Stomach (tissue), 9 donors: Measurements from ENCODE around the gene PDIA5. TPM values are rescaled to one million over a fixed set of nuclear protein-coding genes. Genes with fewer than 3 reads are reported as not detected.
A peak's percentile ranks its signal among the peaks of the same experiment; 100 is the strongest.

Experiments
- DNase-seq, 2 donors: peaks; one replicate each; pipeline versions ENCODE4 v3.0.0 to v3.0.0-alpha.2; 2013 to 2019
- H3K27ac ChIP-seq, 5 donors: fragments of 200-600 bp in 4 of 5; sonication (generic) in 4 of 5; one replicate each; pipeline ENCODE4 v1.5.1; 2013 to 2019; ENCODE audit warnings: mild to moderate bottlenecking in 1 of 5, moderate library complexity in 1 of 5
- H3K27me3 ChIP-seq, 3 donors: fragments of 200-600 bp; sonication (generic); one replicate each; pipeline ENCODE4 v1.5.1; 2017 to 2019; ENCODE audit warnings: mixed run types in 1 of 3
- H3K36me3 ChIP-seq, 4 donors: fragments of 200-600 bp; sonication (generic); 1 replicate in 3 of 4; 2 replicates in 1 of 4; pipeline ENCODE4 v1.5.1; 2016 to 2019
- H3K4me1 ChIP-seq, 4 donors: fragments of 200-600 bp; sonication (generic); one replicate each; pipeline ENCODE4 v1.5.1; 2016 to 2019
- H3K4me3 ChIP-seq, 4 donors: fragments of 200-600 bp; sonication (generic) in 3 of 4; one replicate each; pipeline ENCODE4 v1.5.1; 2016 to 2019; ENCODE audit warnings: mild to moderate bottlenecking in 1 of 4
- H3K9me3 ChIP-seq, 4 donors: fragments of 200-600 bp; sonication (generic); one replicate each; pipeline ENCODE4 v1.5.1; 2016 to 2019
- CTCF ChIP-seq, 7 experiments: fragments of 450-650 bp in 4 of 7; fragments of 200-600 bp in 3 of 7; sonication (generic) in 3 of 7; IDR thresholded peaks; one replicate each; pipeline ENCODE4 v1.5.1; 2016 to 2019; ENCODE audit warnings: antibody characterized with exemption in 7 of 7, control low read depth in 2 of 7, mild to moderate bottlenecking in 1 of 7
- EP300 ChIP-seq: sonication (generic); formaldehyde crosslinking; IDR thresholded peaks from one replicate; pipeline ENCODE4 v1.6.1; 2017; ENCODE audit warnings: antibody characterized with exemption
- POLR2A ChIP-seq, 4 donors: fragments of 450-650 bp; IDR thresholded peaks; one replicate each; pipeline ENCODE4 v1.6.1; 2016; ENCODE audit warnings: antibody characterized with exemption in 4 of 4, control low read depth in 2 of 4, mild to moderate bottlenecking in 1 of 4, moderate library complexity in 1 of 4
- POLR2AphosphoS5 ChIP-seq, 3 donors: sonication (generic); formaldehyde crosslinking; IDR thresholded peaks; one replicate each; pipeline ENCODE4 v1.6.1; 2016; ENCODE audit warnings: antibody characterized with exemption in 3 of 3
- WGBS, 5 donors: extraction: QIAGEN DNeasy Blood & Tissue Kit in 3 of 5; methylation state at CpG; one replicate each; pipeline versions ENCODE4 v1.1.5 to v1.1.7; 2013 to 2018; 5-methylcytosine and 5-hydroxymethylcytosine counted together
- intact Hi-C: fragments of 100-400 bp; cut with DNase I; formaldehyde crosslinking; loops from one replicate; pipeline ENCODE4 v1.15.1; 2023; ENCODE audit warnings: low total_unique reads
- polyA plus RNA-seq, 3 donors: library from polyadenylated mRNA; stranded (reverse); fragments of 200-250 nt; gene quantifications; one replicate each; pipeline ENCODE4 v1.2.3, GENCODE V29; 2013
- total RNA-seq, 5 donors: library from RNA; depleted of rRNA; stranded (reverse); fragments of >200 nt; gene quantifications; one replicate each; pipeline versions ENCODE4 v1.1.0 to v1.2.3, GENCODE V29; 2014 to 2016
- donor health status: healthy with polysubstance abuse.
- donor health status: Bipolar disorder and iron deficiency.
- donor health status: healthy.

The PDIA5 gene
- total and polyA plus RNA-seq, 8 donors = 13.9 to 75.3 (median 35.0) TPM

- no peak overlapping the region for H3K4me3 ChIP-seq
- H3K27ac ChIP-seq = peak overlapping the region in 4 of 5 donors; percentile 20 to 80 (median 52)
- no peaks in the 10 kb centered on the region for H3K9me3 ChIP-seq
- TF ChIP-seq CTCF (IDR thresholded peaks at IDR 0.05) (no peak), POLR2AphosphoS5 (IDR thresholded peaks at IDR 0.05) (no peak), EP300 (no peak), POLR2A (IDR thresholded peaks at IDR 0.05) (no peak)
- WGBS, 5 donors = 79 to 93% (median 84%) methylated on average over 6 of the region's 6 CpGs
- peaks cover 33 to 53% (median 40%) of the 10 kb centered on the region in 4 donors for H3K4me1 ChIP-seq
- no peak for DNase-seq
- H3K27me3 ChIP-seq = no peaks in the 10 kb centered on the region
- peaks cover 26 to 91% (median 78%) of the 10 kb centered on the region in 4 donors for H3K36me3 ChIP-seq
- intact Hi-C loops = no loop called here
Measured at GRCh38 chr3:123153125-123154019, 86.5 kb downstream of the PDIA5 start.

DNA sequence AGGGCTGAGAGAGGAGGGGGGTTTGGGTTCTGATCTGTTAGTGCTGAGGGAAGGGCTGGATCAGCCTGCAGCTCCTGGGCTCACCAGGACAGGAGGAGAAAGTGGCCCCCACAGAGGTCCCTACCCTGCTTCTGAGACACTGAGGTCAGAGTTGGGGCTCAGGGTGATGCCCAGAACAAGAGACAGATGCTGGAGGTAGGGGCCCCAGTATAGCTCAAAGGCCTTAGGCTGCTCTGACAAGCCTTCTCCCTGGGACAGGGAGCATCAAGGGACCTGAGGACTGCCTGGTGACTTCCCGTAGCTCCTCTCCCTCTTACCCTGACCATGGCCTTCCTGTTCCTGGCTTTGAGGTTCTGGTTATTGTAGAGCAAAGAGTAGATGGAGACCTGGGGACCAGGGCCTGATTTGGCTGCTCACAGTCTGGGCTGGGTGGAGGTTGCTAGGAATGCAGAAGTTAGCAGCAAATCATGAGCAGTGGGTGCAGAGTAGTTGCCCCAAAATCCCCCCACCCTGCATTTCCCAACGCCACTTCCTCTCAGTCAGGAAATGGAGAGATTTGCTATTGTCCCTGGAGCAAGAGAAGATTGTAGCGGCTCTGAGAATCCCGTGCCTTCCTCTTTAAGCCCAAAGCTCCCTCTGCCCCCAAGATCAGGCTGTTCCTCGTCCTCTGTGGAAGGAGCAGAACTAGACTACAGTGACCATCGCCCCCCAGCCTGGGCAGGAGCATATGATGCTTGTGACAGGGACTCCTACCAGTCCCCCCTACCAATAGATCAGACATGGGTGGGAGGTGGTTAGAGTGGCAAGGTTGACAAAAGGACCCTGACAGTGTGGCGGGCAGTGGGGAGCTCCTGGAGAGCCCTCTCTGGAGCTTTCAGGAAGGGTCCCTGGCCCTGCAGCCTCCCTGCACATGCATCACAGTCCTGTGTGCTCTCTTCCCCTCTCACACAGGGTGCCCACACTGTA lies 87.5 kb downstream of the PDIA5 start:
- DNase-seq = no peak
- 82 to 93% (median 86%) methylated on average over 7 of the region's 7 CpGs for WGBS, 5 donors
- no peak overlapping the region for H3K4me3 ChIP-seq
- peaks cover 40 to 57% (median 48%) of the 10 kb centered on the region in 4 donors for H3K4me1 ChIP-seq
- intact Hi-C loops = no loop called here
- peaks cover 22 to 88% (median 73%) of the 10 kb centered on the region in 4 donors for H3K36me3 ChIP-seq
- H3K9me3 ChIP-seq = no peaks in the 10 kb centered on the region
- H3K27me3 ChIP-seq = no peaks in the 10 kb centered on the region
- peak overlapping the region; percentile 20 to 80 (median 30) for H3K27ac ChIP-seq
- TF ChIP-seq POLR2AphosphoS5 (IDR thresholded peaks at IDR 0.05) (no peak), CTCF (IDR thresholded peaks at IDR 0.05) (no peak), EP300 (no peak), POLR2A (IDR thresholded peaks at IDR 0.05) (no peak)

DNA sequence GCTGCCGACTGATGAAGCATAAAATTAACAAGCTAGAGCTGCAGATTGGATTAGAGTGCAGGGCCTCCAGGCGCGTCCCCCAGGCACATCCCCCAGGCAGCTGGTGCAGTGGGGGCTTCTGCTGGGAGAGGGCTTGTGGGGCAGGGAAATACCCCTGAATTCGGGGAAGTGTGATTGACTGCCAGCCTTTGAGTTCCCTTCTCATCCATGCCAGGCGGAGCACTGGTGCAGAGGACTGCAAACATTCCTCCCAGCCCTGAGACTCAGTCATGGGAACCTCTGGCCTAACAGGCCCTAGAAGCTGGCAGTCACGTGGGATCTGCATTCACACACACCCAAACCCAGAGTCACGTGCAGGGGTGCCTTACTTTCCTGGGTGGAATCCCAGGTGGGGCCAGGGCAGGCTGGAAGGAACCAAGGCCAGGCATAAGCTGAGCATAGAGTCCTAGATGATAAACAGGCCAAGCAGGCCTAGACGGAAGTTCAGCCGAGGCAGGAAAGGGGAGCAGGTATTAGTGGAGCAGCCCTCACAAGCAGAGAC lies 88.7 kb downstream of the PDIA5 start:
- Histone ChIP-seq H3K4me1 (peaks cover 40 to 57% (median 49%) of the 10 kb centered on the region in 4 donors), H3K9me3 (no peaks in the 10 kb centered on the region), H3K27ac (peak overlapping the region; percentile 65 to 87 (median 79)), H3K4me3 (no peak overlapping the region), H3K27me3 (no peaks in the 10 kb centered on the region), H3K36me3 (peaks cover 11 to 87% (median 72%) of the 10 kb centered on the region in 4 donors)
- peak; percentile 80 to 89 for DNase-seq
- intact Hi-C loops = no loop called here
- no peak for TF ChIP-seq POLR2A (IDR thresholded peaks at IDR 0.05)
- peak in 2 of 3 donors; percentile 64 to 82 for TF ChIP-seq POLR2AphosphoS5 (IDR thresholded peaks at IDR 0.05)
- WGBS, 5 donors = 38 to 71% (median 42%) methylated on average over 7 to 9 of the region's 9 CpGs

GRCh38 chr3:123156276-123156995 lies 89.6 kb downstream of the PDIA5 start:
- TF ChIP-seq EP300 (no peak), CTCF (IDR thresholded peaks at IDR 0.05) (no peak), POLR2A (IDR thresholded peaks at IDR 0.05) (no peak), POLR2AphosphoS5 (IDR thresholded peaks at IDR 0.05) (no peak)
- H3K4me1 ChIP-seq = peaks cover 40 to 57% (median 49%) of the 10 kb centered on the region in 4 donors
- no peaks in the 10 kb centered on the region for H3K27me3 ChIP-seq
- H3K27ac ChIP-seq = peak overlapping the region; percentile 65 to 87 (median 79)
- peaks cover 9 to 87% (median 72%) of the 10 kb centered on the region in 4 donors for H3K36me3 ChIP-seq
- H3K4me3 ChIP-seq = no peak overlapping the region
- intact Hi-C loops = no loop called here
- no peak for DNase-seq
- no peaks in the 10 kb centered on the region for H3K9me3 ChIP-seq
- 78 to 90% (median 82%) methylated on average over 8 to 15 of the region's 15 CpGs for WGBS, 5 donors
